Endothelial cell (in vitro differentiated cells): ENCODE measurements around the gene CCDC59. TPM values are rescaled to one million over a fixed set of nuclear protein-coding genes. Genes with fewer than 3 reads are reported as not detected.
A peak's percentile ranks its signal among the peaks of the same experiment; 100 is the strongest.

Source experiments
- DNase-seq: peaks from one replicate; pipeline ENCODE4 v3.0.0; 2021; ENCODE audit warnings: low spot score
- H3K27ac Mint-ChIP-seq: one replicate; pipeline ENCODE4 v1.8.0; 2021; ENCODE audit warnings: mixed read lengths, inconsistent platforms; ENCODE audit not compliant: unreplicated experiment
- H3K27me3 Mint-ChIP-seq: one replicate; pipeline ENCODE4 v1.8.0; 2021; ENCODE audit warnings: mild to moderate bottlenecking, moderate library complexity, mixed read lengths, inconsistent platforms; ENCODE audit not compliant: unreplicated experiment
- H3K36me3 Mint-ChIP-seq: one replicate; pipeline ENCODE4 v1.8.0; 2021; ENCODE audit warnings: mild to moderate bottlenecking, low read depth, mixed read lengths, inconsistent platforms; ENCODE audit not compliant: unreplicated experiment
- H3K4me1 Mint-ChIP-seq: one replicate; pipeline ENCODE4 v1.8.0; 2021; ENCODE audit warnings: mild to moderate bottlenecking, mixed read lengths, inconsistent platforms; ENCODE audit not compliant: unreplicated experiment
- H3K4me3 Mint-ChIP-seq: one replicate; pipeline ENCODE4 v1.8.0; 2021; ENCODE audit warnings: mild to moderate bottlenecking, mixed read lengths, inconsistent platforms; ENCODE audit not compliant: unreplicated experiment
- H3K9me3 Mint-ChIP-seq: one replicate; pipeline ENCODE4 v1.8.0; 2021; ENCODE audit warnings: mixed read lengths, inconsistent platforms; ENCODE audit not compliant: unreplicated experiment
- CTCF ChIP-seq: fragments of 200-600 bp; sonication (generic); IDR thresholded peaks from one replicate; pipeline ENCODE4 v1.5.0; 2021; ENCODE audit warnings: antibody characterized with exemption; ENCODE audit not compliant: unreplicated experiment
- total RNA-seq: library from RNA; stranded (reverse); fragmentation: NEBNext Ultra II Directional; extraction: Animal tissue kit (Norgen Biotek cat#: 25700); gene quantifications from one replicate; pipeline ENCODE4 v1.2.1, GENCODE V29; 2021; ENCODE audit not compliant: unreplicated experiment

Gene CCDC59
- total RNA-seq, 1 donor from 2014 or later, result 27.7 TPM

GRCh38 chr12:82319276-82319675 lies 38.9 kb downstream of the CCDC59 start:
- no peaks in the 10 kb centered on the region for H3K36me3 Mint-ChIP-seq
- no peak overlapping the region for H3K4me3 Mint-ChIP-seq
- no peak for DNase-seq

GRCh38 chr12:82314406-82314892 lies 43.7 kb downstream of the CCDC59 start:
- H3K4me1 Mint-ChIP-seq, result peaks cover 3% of the 10 kb centered on the region
- TF ChIP-seq CTCF, result no peak
- H3K4me3 Mint-ChIP-seq, result no peak overlapping the region
- no peak overlapping the region for H3K27ac Mint-ChIP-seq
- H3K9me3 Mint-ChIP-seq, result no peaks in the 10 kb centered on the region
- peak; percentile 26 for DNase-seq
- no peaks in the 10 kb centered on the region for H3K36me3 Mint-ChIP-seq
- no peaks in the 10 kb centered on the region for H3K27me3 Mint-ChIP-seq

More at GRCh38 chr12:82319276-82319675, 38.9 kb downstream of the CCDC59 start:
- Mint-ChIP-seq H3K27ac (no peak overlapping the region), H3K9me3 (no peaks in the 10 kb centered on the region), H3K4me1 (peaks cover under 1% of the 10 kb centered on the region), H3K27me3 (no peaks in the 10 kb centered on the region)
- no peak for TF ChIP-seq CTCF

Other genes starting within 250 kb of the CCDC59 start
- gene METTL25, start 142 bp upstream of the CCDC59 start, total RNA-seq, result 7.8 TPM